ENCODE measurements around the gene AHSA1.

Gene AHSA1

GRCh38 chr14:77442196-77442595, 15.7 kb upstream of the AHSA1 start:
- ChIA-PET CTCF (no interaction called here), POLR2A (no interaction called here)
- DNase-seq (ENCODE audit: extremely low spot score) = no peak
- TF ChIP-seq HDGF (IDR thresholded peaks at IDR 0.05; ENCODE audit: borderline replicate concordance) = no peak
- TF ChIP-seq LEF1 (IDR thresholded peaks at IDR 0.05; ENCODE audit: borderline replicate concordance) = no peak
- no peak for TF ChIP-seq ARNT (IDR thresholded peaks at IDR 0.05)
- no peak for TF ChIP-seq TARDBP (IDR thresholded peaks at IDR 0.05)
- TF ChIP-seq SUZ12 (IDR thresholded peaks at IDR 0.05) = no peak
- TF ChIP-seq L3MBTL2 (conservative IDR thresholded peaks at IDR 0.05) = no peak
- no peak for TF ChIP-seq ELF4 (IDR thresholded peaks at IDR 0.05)
- TF ChIP-seq, protein P1, sequence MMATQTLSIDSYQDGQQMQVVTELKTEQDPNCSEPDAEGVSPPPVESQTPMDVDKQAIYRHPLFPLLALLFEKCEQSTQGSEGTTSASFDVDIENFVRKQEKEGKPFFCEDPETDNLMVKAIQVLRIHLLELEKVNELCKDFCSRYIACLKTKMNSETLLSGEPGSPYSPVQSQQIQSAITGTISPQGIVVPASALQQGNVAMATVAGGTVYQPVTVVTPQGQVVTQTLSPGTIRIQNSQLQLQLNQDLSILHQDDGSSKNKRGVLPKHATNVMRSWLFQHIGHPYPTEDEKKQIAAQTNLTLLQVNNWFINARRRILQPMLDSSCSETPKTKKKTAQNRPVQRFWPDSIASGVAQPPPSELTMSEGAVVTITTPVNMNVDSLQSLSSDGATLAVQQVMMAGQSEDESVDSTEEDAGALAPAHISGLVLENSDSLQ (IDR thresholded peaks at IDR 0.05) = no peak
- no peak for TF ChIP-seq FOXK2 (IDR thresholded peaks at IDR 0.05)
- no peak for TF ChIP-seq FOXM1 (IDR thresholded peaks at IDR 0.05; ENCODE audit: borderline replicate concordance)
- TF ChIP-seq SP1 (IDR thresholded peaks at IDR 0.05) = no peak
- TF ChIP-seq BHLHE40 (IDR thresholded peaks at IDR 0.05; ENCODE audit: borderline replicate concordance) = no peak
- TF ChIP-seq CTBP1 (IDR thresholded peaks at IDR 0.05; ENCODE audit: borderline replicate concordance) = no peak

- TF ChIP-seq, protein P1 (IDR thresholded peaks at IDR 0.05) = peak; percentile 67
- no peak for TF ChIP-seq ELF4 (IDR thresholded peaks at IDR 0.05)
- TF ChIP-seq FOXA1 (IDR thresholded peaks at IDR 0.05) = no peak
- no peak for TF ChIP-seq ARNT (IDR thresholded peaks at IDR 0.05)
- TF ChIP-seq CTBP1 (IDR thresholded peaks at IDR 0.05; ENCODE audit: borderline replicate concordance) = no peak
- TF ChIP-seq LEF1 (IDR thresholded peaks at IDR 0.05; ENCODE audit: borderline replicate concordance) = 0 out of 2 replicates have a peak, but pooled peaks have one; percentile 38
- TF ChIP-seq ZNF384 (IDR thresholded peaks at IDR 0.05) = no peak
- ChIA-PET POLR2A (interaction anchor here (2.3 kb wide), 1 partner anchor 135 kb away, joined by 10 read pairs; the partner anchor contains the start of genes GSTZ1 and POMT2), CTCF (no interaction called here)
- DNase-seq (ENCODE audit: extremely low spot score) = no peak
Observed at GRCh38 chr14:77455966-77456640, 1.8 kb upstream of the AHSA1 start.

DNA sequence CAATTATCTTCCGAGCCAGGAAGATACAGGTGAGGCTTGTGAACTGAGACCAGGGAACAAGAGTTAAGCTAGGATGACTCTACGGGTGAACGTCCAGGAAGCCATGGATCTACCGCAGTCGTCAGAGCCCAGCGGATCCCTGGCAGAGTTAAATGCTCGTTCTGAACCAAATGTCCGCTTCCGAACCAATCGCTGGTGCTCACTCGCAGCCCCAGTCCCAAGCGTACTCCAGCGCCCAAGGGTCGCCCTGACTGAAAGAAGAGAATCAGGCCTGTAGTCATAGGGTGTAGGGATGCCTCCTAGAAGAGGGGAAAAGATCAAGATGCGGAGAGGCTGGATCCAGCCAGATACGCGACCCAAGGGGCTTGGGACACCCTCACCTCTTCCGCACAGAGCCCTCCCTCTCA, 775 bp upstream of the AHSA1 start:
- ChIA-PET CTCF (interaction anchor here (0.6 kb wide), 1 partner anchor 11 kb away, joined by 3 read pairs; no protein-coding TSS in a partner anchor), POLR2A (interaction anchor here (0.6 to 2.4 kb wide), 11 partner anchors 8 to 180 kb away, joined by 3 to 10 read pairs (median 4); partner anchors contain the start of genes GSTZ1, POMT2, SAMD15 and TMED8)
- TF ChIP-seq NFRKB (IDR thresholded peaks at IDR 0.05) (no peak), FOXA1 (IDR thresholded peaks at IDR 0.05) (no peak), HDGF (IDR thresholded peaks at IDR 0.05; ENCODE audit: borderline replicate concordance) (no peak), FOXK2 (IDR thresholded peaks at IDR 0.05) (no peak), SUZ12 (IDR thresholded peaks at IDR 0.05) (no peak), FOXM1 (IDR thresholded peaks at IDR 0.05; ENCODE audit: borderline replicate concordance) (no peak), LEF1 (IDR thresholded peaks at IDR 0.05; ENCODE audit: borderline replicate concordance) (no peak), SP1 (IDR thresholded peaks at IDR 0.05) (no peak), L3MBTL2 (conservative IDR thresholded peaks at IDR 0.05) (no peak), BHLHE40 (IDR thresholded peaks at IDR 0.05; ENCODE audit: borderline replicate concordance) (no peak), CTBP1 (IDR thresholded peaks at IDR 0.05; ENCODE audit: borderline replicate concordance) (no peak), ELF4 (IDR thresholded peaks at IDR 0.05) (no peak), ZNF384 (IDR thresholded peaks at IDR 0.05) (no peak), ARNT (IDR thresholded peaks at IDR 0.05) (no peak), TARDBP (IDR thresholded peaks at IDR 0.05) (no peak)
- TF ChIP-seq, protein P1 (IDR thresholded peaks at IDR 0.05) = no peak
- DNase-seq (ENCODE audit: extremely low spot score) = no peak

GRCh38 chr14:77458249-77458950, 507 bp downstream of the AHSA1 start:
- TF ChIP-seq SP1 (IDR thresholded peaks at IDR 0.05) = no peak
- TF ChIP-seq FOXA1 (IDR thresholded peaks at IDR 0.05) = no peak
- no peak for TF ChIP-seq HDGF (IDR thresholded peaks at IDR 0.05; ENCODE audit: borderline replicate concordance)
- TF ChIP-seq BHLHE40 (IDR thresholded peaks at IDR 0.05; ENCODE audit: borderline replicate concordance) = no peak
- TF ChIP-seq, protein P1 (IDR thresholded peaks at IDR 0.05) = no peak
- TF ChIP-seq FOXM1 (IDR thresholded peaks at IDR 0.05; ENCODE audit: borderline replicate concordance) = no peak
- TF ChIP-seq TARDBP (IDR thresholded peaks at IDR 0.05) = no peak
- no peak for TF ChIP-seq NFRKB (IDR thresholded peaks at IDR 0.05)
- TF ChIP-seq CTBP1 (IDR thresholded peaks at IDR 0.05; ENCODE audit: borderline replicate concordance) = no peak
- no peak for TF ChIP-seq ARNT (IDR thresholded peaks at IDR 0.05)
- no peak for TF ChIP-seq SUZ12 (IDR thresholded peaks at IDR 0.05)
- TF ChIP-seq LEF1 (IDR thresholded peaks at IDR 0.05; ENCODE audit: borderline replicate concordance) = no peak
- TF ChIP-seq ELF4 (IDR thresholded peaks at IDR 0.05) = no peak
- TF ChIP-seq ZNF384 (IDR thresholded peaks at IDR 0.05) = no peak
- no peak for TF ChIP-seq L3MBTL2 (conservative IDR thresholded peaks at IDR 0.05)
- TF ChIP-seq FOXK2 (IDR thresholded peaks at IDR 0.05) = no peak
- ChIA-PET CTCF (interaction anchor here (0.6 to 1.7 kb wide), 16 partner anchors 10 to 309 kb away, joined by 3 to 16 read pairs (median 4); no protein-coding TSS in a partner anchor), POLR2A (interaction anchor here (0.7 to 2.4 kb wide), 14 partner anchors 9 to 154 kb away, joined by 3 to 6 read pairs (median 4); partner anchors contain the start of genes GSTZ1, POMT2, SAMD15 and TMED8)
- peak; percentile 26 for DNase-seq (ENCODE audit: extremely low spot score)
